HG03097 (cell line): ENCODE measurements around the gene SPTSSA.

Source experiments
- ATAC-seq: cut with Tn5 transposase; IDR thresholded peaks from one replicate; pipeline ENCODE4 v1.9.1; 2021; ENCODE audit not compliant: unreplicated experiment, low FRiP score

Gene SPTSSA

GRCh38 chr14:34474187-34474679 lies 12.2 kb upstream of the SPTSSA start:
- no peak for ATAC-seq

DNA sequence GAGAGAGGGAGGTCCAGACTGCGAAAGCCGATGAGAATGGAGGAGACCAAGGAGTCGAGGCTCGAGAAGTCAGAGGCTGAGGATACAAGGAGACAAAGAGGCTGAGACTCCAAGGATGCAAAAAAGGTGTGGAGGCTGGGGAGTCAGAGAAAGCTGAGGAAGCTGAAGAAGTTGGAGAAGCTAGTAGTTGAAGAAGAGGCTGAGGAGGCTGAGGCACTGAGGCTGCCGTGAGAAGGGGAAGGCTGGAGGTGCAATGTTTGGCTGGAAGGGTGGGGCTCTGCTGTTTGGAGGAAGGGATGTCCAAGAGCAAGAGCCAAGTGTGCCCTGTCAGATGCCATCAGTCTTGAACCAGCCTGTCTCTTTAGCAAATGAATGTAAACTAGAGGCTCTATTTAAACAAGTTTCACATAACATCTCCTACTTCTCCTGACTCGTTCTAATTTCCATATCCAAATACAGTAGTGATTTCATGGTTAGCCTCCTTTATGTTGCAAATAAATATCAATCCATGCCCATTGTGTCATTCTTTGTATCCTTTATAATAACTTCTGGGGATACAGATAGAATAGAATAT lies 10.8 kb upstream of the SPTSSA start:
- ATAC-seq: no peak

GRCh38 chr14:34470319-34470718 lies 8.3 kb upstream of the SPTSSA start:
- no peak for ATAC-seq

DNA sequence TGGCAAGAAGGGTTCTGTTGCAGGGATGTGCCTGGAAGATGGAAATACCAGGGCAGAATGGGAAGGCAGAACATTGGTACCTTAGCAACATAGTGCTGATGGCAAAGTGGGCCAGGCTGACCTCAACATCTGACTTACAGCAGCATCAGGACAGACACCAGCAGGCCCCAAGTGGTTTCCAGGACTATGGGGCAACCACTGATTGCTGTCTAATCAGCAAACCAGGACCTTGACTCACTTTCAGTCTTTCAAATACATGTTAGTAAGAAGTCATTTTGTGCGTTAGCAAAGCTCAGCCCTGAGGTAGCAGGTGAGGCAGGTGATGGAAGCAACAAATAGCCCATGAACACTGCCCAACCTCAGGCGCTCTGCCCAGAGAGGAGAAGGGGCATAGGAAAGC lies 4.7 kb upstream of the SPTSSA start:
- ATAC-seq: no peak

DNA sequence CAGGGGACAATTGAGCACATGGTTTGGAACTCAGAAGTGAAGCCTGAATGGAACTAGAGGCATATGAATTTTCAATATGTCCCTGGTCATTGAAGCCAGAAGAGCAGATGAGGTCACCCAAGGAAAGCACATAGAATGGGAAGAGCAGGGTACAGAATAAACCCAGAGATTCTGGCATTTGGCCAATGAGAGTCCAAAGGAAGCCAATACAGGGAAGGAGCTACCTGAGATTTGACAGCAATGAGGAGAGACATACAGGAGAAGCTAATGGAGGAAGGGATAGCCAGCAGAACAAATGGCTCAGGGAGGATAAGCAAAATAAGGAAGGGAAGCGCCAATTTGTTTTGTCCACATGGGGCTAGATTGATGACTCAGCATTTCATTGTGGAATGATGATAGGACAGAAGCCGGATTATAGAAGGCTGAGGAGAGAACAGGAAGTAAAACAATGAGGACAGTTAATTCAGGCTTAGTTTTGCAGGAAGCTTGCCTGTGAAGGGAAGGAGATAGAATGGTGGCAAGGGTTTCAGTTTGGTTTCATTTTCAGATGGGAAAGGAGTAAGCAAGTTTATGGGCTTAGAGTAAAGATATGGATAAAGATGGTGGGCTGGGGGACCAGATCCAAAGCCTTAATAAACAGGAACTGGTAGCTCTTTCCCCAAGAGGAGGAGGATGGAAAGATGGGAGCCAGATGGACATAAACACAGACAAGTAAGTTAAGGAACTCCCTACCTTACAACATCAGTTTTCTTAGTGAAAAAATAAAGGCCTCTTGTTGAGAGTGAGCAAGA lies 3.2 kb upstream of the SPTSSA start:
- ATAC-seq: no peak

GRCh38 chr14:34463598-34463961 lies 1.5 kb upstream of the SPTSSA start:
- ATAC-seq: no peak

DNA sequence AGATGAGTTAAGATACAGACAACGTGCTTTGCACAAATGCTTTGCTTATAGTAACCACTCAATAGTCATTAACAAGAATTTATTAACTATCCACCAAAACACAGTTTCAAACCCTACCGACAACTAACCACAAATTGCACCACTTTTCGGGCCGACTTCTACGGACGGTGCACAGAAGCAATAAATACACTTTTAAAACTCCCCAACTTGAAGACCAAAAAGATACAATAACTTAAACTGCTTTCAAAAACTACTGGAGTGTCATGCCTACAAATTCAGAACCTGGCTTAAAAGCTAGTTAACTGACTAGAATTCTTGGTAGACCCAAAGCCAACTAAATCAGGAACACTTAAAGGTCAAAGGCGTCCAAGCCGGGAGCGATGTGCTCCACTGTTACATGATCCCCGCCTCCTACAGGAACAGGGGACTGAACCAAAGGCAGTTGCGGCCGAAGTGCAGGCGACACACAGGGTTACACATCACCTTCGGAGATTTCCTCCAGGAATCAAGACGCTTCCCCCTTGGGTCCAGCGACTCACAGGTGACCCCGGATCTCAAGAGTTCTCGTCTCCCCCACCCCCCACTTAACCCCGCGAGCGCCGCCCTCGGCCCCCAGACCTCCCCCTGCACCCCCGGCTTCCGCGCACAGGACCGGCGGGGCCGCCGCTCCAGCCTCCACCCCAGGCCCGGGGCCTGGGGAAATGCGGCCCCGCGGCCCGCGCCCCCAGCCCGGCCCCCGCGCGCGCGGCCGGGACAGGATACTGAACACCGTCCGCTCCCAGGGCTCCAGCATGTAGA lies 507 bp downstream of the SPTSSA start:
- peak; percentile 18 for ATAC-seq

GRCh38 chr14:34460841-34461240 lies 1.2 kb downstream of the SPTSSA start:
- no peak for ATAC-seq

- no peak for ATAC-seq
Measured at GRCh38 chr14:34460295-34460694, 1.7 kb downstream of the SPTSSA start.

- no peak for ATAC-seq
Measured at GRCh38 chr14:34457186-34457585, 4.9 kb downstream of the SPTSSA start.

- ATAC-seq: no peak
Measured at GRCh38 chr14:34453226-34453625, 8.8 kb downstream of the SPTSSA start.

DNA sequence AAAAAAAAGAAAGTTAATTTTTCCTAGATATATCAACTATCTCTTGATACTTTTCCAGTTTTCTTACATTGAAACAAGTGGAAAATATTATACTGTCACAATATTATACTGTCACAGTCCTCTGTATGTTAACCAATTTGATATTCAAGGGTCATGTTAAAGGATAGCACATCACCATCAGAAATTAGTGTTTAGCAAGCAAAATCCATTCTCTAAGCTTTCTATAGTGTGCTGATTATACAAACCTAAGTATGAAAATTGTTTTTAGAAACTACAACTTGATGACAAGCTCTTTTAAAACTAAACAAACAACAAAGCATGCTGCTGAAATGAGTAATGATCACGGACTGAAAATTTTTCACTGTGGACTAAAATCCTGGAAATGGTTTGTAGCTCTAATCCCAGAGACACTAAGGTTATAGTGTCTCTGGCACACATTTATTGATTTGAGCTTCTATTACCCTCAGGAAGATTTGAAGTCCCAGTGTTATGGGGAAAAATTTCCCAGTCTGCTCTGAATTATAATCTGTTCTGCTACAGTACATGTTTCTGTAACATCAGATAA lies 9.7 kb downstream of the SPTSSA start:
- ATAC-seq: no peak

GRCh38 chr14:34450958-34451357 lies 11.1 kb downstream of the SPTSSA start:
- ATAC-seq: no peak

DNA sequence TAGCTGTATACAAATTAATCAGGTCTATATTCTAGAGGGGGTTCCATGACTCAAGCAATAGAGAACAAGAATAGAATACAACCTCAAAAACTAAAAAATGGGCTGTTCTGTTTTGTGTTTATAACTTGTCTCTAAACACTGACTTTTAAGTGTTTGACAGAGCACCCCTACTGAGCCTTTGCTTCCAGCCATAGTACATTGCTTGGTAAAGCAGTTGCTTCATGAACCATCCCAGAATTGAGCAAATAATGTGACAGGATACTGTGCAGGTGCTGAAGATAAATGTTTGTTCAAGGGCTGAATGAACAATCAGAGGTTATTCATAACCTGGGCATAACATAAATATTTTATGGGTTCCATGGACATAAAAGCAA lies 11.5 kb downstream of the SPTSSA start:
- ATAC-seq: no peak

DNA sequence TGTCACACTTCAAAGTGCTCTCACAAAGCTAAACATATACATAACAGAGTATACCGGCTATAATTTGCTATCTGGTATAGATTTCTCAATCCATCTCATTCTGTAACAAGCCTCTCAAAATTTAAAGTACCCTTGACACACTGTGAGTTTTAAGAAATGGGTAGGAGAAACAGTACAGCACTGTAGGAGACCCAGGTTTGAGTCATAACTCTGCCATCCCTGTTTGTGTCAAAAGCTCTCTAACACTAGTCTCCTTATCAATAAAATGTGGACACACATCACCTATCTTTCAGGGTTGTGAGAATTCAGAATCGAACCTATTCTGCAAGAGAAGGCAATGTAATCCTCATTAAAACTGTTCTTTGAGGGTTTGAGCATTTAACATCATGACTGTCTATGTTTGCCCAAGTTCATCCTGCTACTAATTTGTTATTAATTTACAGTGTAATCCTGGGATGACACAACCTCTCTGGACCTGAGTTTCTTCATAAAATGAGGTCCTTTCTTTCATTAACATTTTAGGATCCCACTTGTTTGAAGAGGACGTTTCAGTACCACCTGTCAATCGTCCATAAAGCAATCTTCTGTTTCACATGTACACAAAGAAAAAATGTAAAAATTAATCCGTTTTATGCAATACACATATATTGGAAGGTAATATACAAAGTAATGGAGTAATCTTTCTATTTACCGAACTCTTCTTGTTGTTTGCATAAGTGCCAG lies 12.1 kb downstream of the SPTSSA start:
- ATAC-seq: no peak

GRCh38 chr14:34439090-34439489 lies 22.9 kb downstream of the SPTSSA start:
- no peak for ATAC-seq

DNA sequence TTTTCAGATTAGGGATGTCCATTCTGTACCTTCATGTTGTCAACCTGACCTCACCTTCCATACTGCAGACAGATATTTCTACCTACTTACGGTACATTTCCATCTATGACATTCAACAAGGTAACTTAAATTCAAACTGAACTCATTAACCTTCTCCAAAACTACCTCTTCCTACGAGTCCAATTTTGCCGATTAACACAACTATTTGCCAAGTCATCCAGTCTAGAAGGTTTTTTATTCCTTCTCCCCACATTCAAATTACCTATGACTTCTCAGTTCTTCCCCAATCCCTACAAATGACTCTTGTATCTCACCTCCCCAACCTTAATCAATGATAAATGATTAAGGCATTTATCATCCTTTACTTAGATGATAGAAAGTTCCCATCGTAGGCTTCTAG lies 23.6 kb downstream of the SPTSSA start:
- ATAC-seq: no peak

DNA sequence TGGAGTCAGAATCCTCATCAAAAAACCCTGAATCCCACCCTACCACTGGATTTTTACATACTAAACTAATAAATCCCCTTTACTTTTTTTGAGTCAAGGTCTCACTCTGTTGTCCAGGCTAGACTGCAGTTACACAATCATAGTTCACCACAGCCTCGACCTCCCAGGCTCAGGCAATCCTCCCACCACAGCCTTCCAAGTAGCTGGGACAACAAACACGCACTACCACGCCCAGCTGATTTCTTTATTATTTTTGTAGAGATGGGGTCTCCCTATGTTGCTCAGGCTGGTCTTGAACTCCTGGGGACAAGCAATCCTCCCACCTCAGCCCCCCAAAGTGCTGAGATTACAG lies 24.3 kb downstream of the SPTSSA start:
- no peak for ATAC-seq

- no peak for ATAC-seq
Measured at GRCh38 chr14:34436960-34437728, 24.9 kb downstream of the SPTSSA start.
